BE2C (cell line): ENCODE results near the gene ELOA2. TPM values are rescaled to one million over a fixed set of nuclear protein-coding genes. Genes with fewer than 3 reads are reported as not detected.

Source experiments
- DNase-seq: peaks from one replicate; pipeline ENCODE4 v3.0.0-alpha.2; 2020
- H3K27me3 ChIP-seq: fragments of 250-450 bp; sonication (Bioruptor Pico); 2 replicates; pipeline ENCODE4 v1.5.1; 2020; ENCODE audit warnings: mild to moderate bottlenecking
- H3K36me3 ChIP-seq: fragments of 250-450 bp; sonication (Bioruptor Pico); 2 replicates; pipeline ENCODE4 v1.5.1; 2020; ENCODE audit warnings: mild to moderate bottlenecking
- H3K4me1 ChIP-seq: fragments of 250-450 bp; sonication (Bioruptor Pico); 2 replicates; pipeline ENCODE4 v1.5.1; 2020
- H3K4me3 ChIP-seq: 2 replicates; pipeline ENCODE4 v1.5.1; 2011; ENCODE audit warnings: low read depth, low read length
- H3K9me3 ChIP-seq: fragments of 250-450 bp; sonication (Bioruptor Pico); 2 replicates; pipeline ENCODE4 v1.5.1; 2020
- polyA plus RNA-seq: library from polyadenylated mRNA; unstranded; fragments of >200 nt; gene quantifications from one replicate; pipeline ENCODE4 v1.2.1, GENCODE V29; 2012; ENCODE audit warnings: low read depth, missing spikeins; ENCODE audit not compliant: insufficient read length, insufficient read depth
- TF ChIP-seq, protein P1 (sequence below): IDR thresholded peaks from 2 replicates; pipeline ENCODE4 v1.5.1; 2012; ENCODE audit warnings: mild to moderate bottlenecking, low read depth, low read length

ELOA2 gene, protein sequence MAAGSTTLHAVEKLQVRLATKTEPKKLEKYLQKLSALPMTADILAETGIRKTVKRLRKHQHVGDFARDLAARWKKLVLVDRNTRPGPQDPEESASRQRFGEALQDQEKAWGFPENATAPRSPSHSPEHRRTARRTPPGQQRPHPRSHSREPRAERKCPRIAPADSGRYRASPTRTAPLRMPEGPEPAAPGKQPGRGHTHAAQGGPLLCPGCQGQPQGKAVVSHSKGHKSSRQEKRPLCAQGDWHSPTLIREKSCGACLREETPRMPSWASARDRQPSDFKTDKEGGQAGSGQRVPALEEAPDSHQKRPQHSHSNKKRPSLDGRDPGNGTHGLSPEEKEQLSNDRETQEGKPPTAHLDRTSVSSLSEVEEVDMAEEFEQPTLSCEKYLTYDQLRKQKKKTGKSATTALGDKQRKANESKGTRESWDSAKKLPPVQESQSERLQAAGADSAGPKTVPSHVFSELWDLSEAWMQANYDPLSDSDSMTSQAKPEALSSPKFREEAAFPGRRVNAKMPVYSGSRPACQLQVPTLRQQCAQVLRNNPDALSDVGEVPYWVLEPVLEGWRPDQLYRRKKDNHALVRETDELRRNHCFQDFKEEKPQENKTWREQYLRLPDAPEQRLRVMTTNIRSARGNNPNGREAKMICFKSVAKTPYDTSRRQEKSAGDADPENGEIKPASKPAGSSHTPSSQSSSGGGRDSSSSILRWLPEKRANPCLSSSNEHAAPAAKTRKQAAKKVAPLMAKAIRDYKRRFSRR
- not detected for polyA plus RNA-seq

- Histone ChIP-seq H3K4me3 (no peak within 1 kb of the TSS), H3K4me1 (no peaks in the 10 kb centered on the region), H3K9me3 (no peaks in the 10 kb centered on the region), H3K36me3 (no peaks in the 10 kb centered on the region), H3K27me3 (peaks cover 4% of the 10 kb centered on the region)
- DNase-seq = no peak
- TF ChIP-seq, protein P1, sequence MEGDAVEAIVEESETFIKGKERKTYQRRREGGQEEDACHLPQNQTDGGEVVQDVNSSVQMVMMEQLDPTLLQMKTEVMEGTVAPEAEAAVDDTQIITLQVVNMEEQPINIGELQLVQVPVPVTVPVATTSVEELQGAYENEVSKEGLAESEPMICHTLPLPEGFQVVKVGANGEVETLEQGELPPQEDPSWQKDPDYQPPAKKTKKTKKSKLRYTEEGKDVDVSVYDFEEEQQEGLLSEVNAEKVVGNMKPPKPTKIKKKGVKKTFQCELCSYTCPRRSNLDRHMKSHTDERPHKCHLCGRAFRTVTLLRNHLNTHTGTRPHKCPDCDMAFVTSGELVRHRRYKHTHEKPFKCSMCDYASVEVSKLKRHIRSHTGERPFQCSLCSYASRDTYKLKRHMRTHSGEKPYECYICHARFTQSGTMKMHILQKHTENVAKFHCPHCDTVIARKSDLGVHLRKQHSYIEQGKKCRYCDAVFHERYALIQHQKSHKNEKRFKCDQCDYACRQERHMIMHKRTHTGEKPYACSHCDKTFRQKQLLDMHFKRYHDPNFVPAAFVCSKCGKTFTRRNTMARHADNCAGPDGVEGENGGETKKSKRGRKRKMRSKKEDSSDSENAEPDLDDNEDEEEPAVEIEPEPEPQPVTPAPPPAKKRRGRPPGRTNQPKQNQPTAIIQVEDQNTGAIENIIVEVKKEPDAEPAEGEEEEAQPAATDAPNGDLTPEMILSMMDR = no peak
These were observed at the start of gene ELOA2 for GRCh38 chr18:47035156-47035671. TSS of gene ELOA2 (minus strand) at chr18:47035621. CDS start at chr18:47035264, 357 bp downstream.

DNA sequence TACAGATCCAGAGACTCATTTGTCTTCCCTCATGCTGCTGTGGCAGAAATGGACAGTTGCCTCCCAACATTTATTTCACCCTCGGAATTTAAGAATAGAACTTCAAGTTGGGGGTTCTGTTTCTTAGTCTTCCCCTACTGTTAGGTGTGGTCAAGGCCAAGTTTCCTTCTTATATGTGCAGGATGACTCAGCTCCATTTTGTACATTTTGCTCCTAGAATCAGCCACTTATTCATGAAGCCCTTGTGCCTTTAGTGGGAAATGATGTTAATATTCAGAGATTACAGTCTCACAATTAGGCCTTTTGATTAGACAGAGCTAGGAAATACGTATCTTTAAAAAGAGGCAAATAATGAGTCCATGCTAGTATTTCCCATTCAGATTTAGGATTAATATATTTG is 46.2 kb upstream of the ELOA2 start:
- H3K9me3 ChIP-seq = no peaks in the 10 kb centered on the region
- no peaks in the 10 kb centered on the region for H3K4me1 ChIP-seq
- TF ChIP-seq, protein P1 = no peak
- no peaks in the 10 kb centered on the region for H3K36me3 ChIP-seq
- H3K27me3 ChIP-seq = no peaks in the 10 kb centered on the region
- no peak overlapping the region for H3K4me3 ChIP-seq
- no peak for DNase-seq

- H3K9me3 ChIP-seq = no peaks in the 10 kb centered on the region
- H3K27me3 ChIP-seq = no peaks in the 10 kb centered on the region
- no peak for DNase-seq
- H3K4me3 ChIP-seq = no peak overlapping the region
- H3K4me1 ChIP-seq = no peaks in the 10 kb centered on the region
- TF ChIP-seq, protein P1 = no peak
- H3K36me3 ChIP-seq = no peaks in the 10 kb centered on the region
These were observed 45.5 kb upstream of the ELOA2 start for GRCh38 chr18:47080872-47081271.

DNA sequence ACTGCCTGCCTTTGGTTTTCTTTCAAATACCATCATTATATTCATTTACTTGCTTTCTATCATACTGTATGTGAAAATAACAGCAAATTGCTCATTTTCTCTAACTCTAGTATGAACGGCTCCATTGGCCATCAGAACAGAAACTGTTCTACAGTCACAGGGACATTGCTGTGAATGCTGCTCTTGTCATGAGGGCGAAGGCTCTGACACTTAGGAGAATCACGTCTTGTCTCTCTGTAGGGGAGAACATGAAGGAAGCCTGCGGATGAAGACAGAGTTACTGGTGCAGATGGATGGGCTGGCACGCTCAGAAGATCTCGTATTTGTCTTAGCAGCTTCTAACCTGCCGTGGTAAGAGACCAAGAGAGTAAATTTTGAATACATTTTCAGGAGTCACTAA is 41.7 kb upstream of the ELOA2 start:
- Histone ChIP-seq H3K4me3 (no peak overlapping the region), H3K4me1 (no peaks in the 10 kb centered on the region), H3K9me3 (no peaks in the 10 kb centered on the region), H3K27me3 (no peaks in the 10 kb centered on the region), H3K36me3 (no peaks in the 10 kb centered on the region)
- TF ChIP-seq, protein P1 = no peak
- DNase-seq = no peak

GRCh38 chr18:47075098-47075883 is 39.9 kb upstream of the ELOA2 start:
- TF ChIP-seq, protein P1 = no peak
- no peak overlapping the region for H3K4me3 ChIP-seq

More at GRCh38 chr18:47075098-47075883, 39.9 kb upstream of the ELOA2 start:
- no peak for DNase-seq
- H3K36me3 ChIP-seq = no peaks in the 10 kb centered on the region
- no peaks in the 10 kb centered on the region for H3K4me1 ChIP-seq
- H3K9me3 ChIP-seq = no peaks in the 10 kb centered on the region
- no peaks in the 10 kb centered on the region for H3K27me3 ChIP-seq
